ENCODE data around the gene PWWP3B. TPM values are rescaled to one million over a fixed set of nuclear protein-coding genes. Genes with fewer than 3 reads are reported as not detected.

Gene PWWP3B
- polyA plus RNA-seq, 1 donor (not counting 4 experiments of a cell fraction or from before 2014, with no cell fraction given), result 0.16 TPM

GRCh38 chrX:106208154-106208553 lies 40.0 kb downstream of the PWWP3B start:
- dilution Hi-C loops (cut with MboI; ENCODE audit: extremely low pct_ligation_motif_present, low sequenced_read_pairs), result no loop called here
- H3K79me2 ChIP-seq (ENCODE audit: control insufficient read depth, insufficient read depth, low read length), result no peaks in the 10 kb centered on the region
- FAIRE-seq, result no peak
- H3K4me1 ChIP-seq (ENCODE audit: control insufficient read depth, extremely low read depth, insufficient read depth, low read length), result no peaks in the 10 kb centered on the region
- no peak overlapping the region for H2AFZ ChIP-seq (ENCODE audit: control insufficient read depth, low read length)
- no peak overlapping the region for H3K9ac ChIP-seq (ENCODE audit: control insufficient read depth, extremely low read depth, insufficient read depth, low read length)
- H3K27ac ChIP-seq (ENCODE audit: control insufficient read depth, insufficient read depth, low read length), result no peak overlapping the region
- no peak for DNase-seq (ENCODE audit: low read depth, low spot score)
- H3K27me3 ChIP-seq (ENCODE audit: control insufficient read depth, extremely low read depth, insufficient read depth, low read length), result no peaks in the 10 kb centered on the region
- H3K9me3 ChIP-seq (ENCODE audit: control insufficient read depth, low read depth, low read length), result no peaks in the 10 kb centered on the region
- no peaks in the 10 kb centered on the region for H4K20me1 ChIP-seq (ENCODE audit: control insufficient read depth, extremely low read depth, insufficient read depth, low read length)
- H3K9me1 ChIP-seq (ENCODE audit: control insufficient read depth, extremely low read depth, insufficient read depth, low read length), result no peaks in the 10 kb centered on the region
- H3K36me3 ChIP-seq (ENCODE audit: control insufficient read depth in 2 of 2, extremely low read depth in 1 of 2, insufficient read depth in 2 of 2, low read length in 2 of 2), result no peaks in the 10 kb centered on the region
- H3K4me3 ChIP-seq (ENCODE audit: control insufficient read depth in 2 of 3, extremely low read depth in 1 of 3, insufficient read depth in 2 of 3, low read depth in 1 of 3, low read length in 3 of 3), result no peak overlapping the region
- TF ChIP-seq CTCF (optimal IDR thresholded peaks at IDR 0.05 in 1 of 3, IDR thresholded peaks at IDR 0.05 in 1 of 3, conservative IDR thresholded peaks at IDR 0.05 in 1 of 3; ENCODE audit: extremely low read depth in 1 of 3, insufficient read depth in 2 of 3, low read length in 3 of 3) (no peak), EZH2 (IDR thresholded peaks at IDR 0.05; ENCODE audit: low read length) (no peak)
- no peak overlapping the region for H3K4me2 ChIP-seq (ENCODE audit: control insufficient read depth, extremely low read depth, insufficient read depth, low read depth, low read length)

Other genes starting within 250 kb of the PWWP3B start
- not detected in 3 replicates for gene SERPINA7, start 129.6 kb upstream of the PWWP3B start, polyA plus RNA-seq

Data from keratinocyte (primary cell).